GM19328 (cell line): Measurements from ENCODE around the gene C3orf52.

Experiments used
- ATAC-seq: cut with Tn5 transposase; IDR thresholded peaks from one replicate; pipeline ENCODE4 v1.9.1; 2021; ENCODE audit warnings: mild to moderate bottlenecking, moderate library complexity; ENCODE audit not compliant: unreplicated experiment

Gene C3orf52

GRCh38 chr3:112117841-112118571 is 31.8 kb downstream of the C3orf52 start:
- ATAC-seq, result no peak

GRCh38 chr3:112119962-112120836 is 34.0 kb downstream of the C3orf52 start:
- ATAC-seq, result no peak

- no peak for ATAC-seq
Observed at GRCh38 chr3:112121577-112122547, 35.7 kb downstream of the C3orf52 start.

GRCh38 chr3:112122870-112123269 is 36.7 kb downstream of the C3orf52 start:
- no peak for ATAC-seq

GRCh38 chr3:112123548-112123947 is 37.4 kb downstream of the C3orf52 start:
- no peak for ATAC-seq

- no peak for ATAC-seq
Observed at GRCh38 chr3:112124907-112125607, 38.9 kb downstream of the C3orf52 start.

GRCh38 chr3:112126511-112126911 is 40.3 kb downstream of the C3orf52 start:
- no peak for ATAC-seq

GRCh38 chr3:112127522-112128494 is 41.6 kb downstream of the C3orf52 start:
- no peak for ATAC-seq

- ATAC-seq, result peak; percentile 45
Observed at GRCh38 chr3:112128843-112129727, 42.9 kb downstream of the C3orf52 start.

- ATAC-seq, result no peak
Observed at GRCh38 chr3:112129925-112130637, 43.9 kb downstream of the C3orf52 start.

GRCh38 chr3:112130638-112130993 is 44.4 kb downstream of the C3orf52 start:
- ATAC-seq, result no peak

- ATAC-seq, result no peak
Observed at GRCh38 chr3:112131111-112131510, 44.9 kb downstream of the C3orf52 start.

GRCh38 chr3:112132088-112132487 is 45.9 kb downstream of the C3orf52 start:
- no peak for ATAC-seq

- no peak for ATAC-seq
Observed at GRCh38 chr3:112132554-112132953, 46.4 kb downstream of the C3orf52 start.

GRCh38 chr3:112132975-112133448 is 46.8 kb downstream of the C3orf52 start, which contains the start of gene GCSAM:
Gene GCSAM, minus strand, starts transcription at chr3:112133248. Its CDS starts 128 bp downstream, at chr3:112133120.
- ATAC-seq, result peak; percentile 66

GRCh38 chr3:112133626-112134334 is 47.6 kb downstream of the C3orf52 start:
- ATAC-seq, result no peak
